ENCODE measurements around the gene CXCL17. TPM values are rescaled to one million over a fixed set of nuclear protein-coding genes. Genes with fewer than 3 reads are reported as not detected.

CXCL17 gene
- total and polyA plus RNA-seq, 2 experiments from 2014 or later: 0.39 TPM; not detected in 1

DNA sequence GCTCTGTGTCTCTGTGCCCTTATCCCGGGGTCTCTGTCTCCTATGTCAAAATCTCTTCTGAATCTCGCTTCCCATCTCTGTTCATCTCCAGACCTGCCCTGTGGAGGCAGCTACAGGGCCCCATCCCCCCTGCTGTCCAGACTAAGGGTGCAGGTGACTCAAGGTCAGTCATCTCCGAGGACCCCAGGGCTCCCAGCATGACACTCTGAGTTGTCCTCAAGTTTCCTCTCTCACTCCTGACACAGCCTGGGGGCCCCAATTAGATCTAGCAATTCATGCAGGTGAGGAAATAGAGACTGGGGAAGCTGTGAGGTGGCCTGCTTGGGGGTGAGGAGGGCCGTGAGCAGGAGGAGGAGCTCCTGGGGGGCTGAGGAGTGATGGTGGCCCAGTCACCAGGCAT lies 50.6 kb downstream of the CXCL17 start:
- H3K4me3 ChIP-seq: no peak overlapping the region
- Mint-ChIP-seq H3K9me3 (no peaks in the 10 kb centered on the region), H3K27ac (no peak overlapping the region), H3K4me1 (peaks cover 26% of the 10 kb centered on the region), H3K27me3 (ENCODE audit: insufficient read depth, low read depth, poor library complexity) (peaks cover 15% of the 10 kb centered on the region), H3K36me3 (ENCODE audit: low read depth) (no peaks in the 10 kb centered on the region; the same call in 2 of the 3 replicates), H3K4me3 (no peak overlapping the region; the same call in 2 of the 3 replicates)
- H3K27me3 ChIP-seq (ENCODE audit: insufficient read depth): peaks cover 15% of the 10 kb centered on the region
- H2AFZ ChIP-seq: no peak overlapping the region
- TF ChIP-seq STAT1 (IDR thresholded peaks at IDR 0.05; ENCODE audit: unreplicated experiment): no peak
- TF ChIP-seq CTCF (conservative IDR thresholded peaks at IDR 0.05; ENCODE audit: low read depth in 2 of 2): no peak
- no peaks in the 10 kb centered on the region for H3K9me2 ChIP-seq (ENCODE audit: insufficient read depth)
- no peaks in the 10 kb centered on the region for H4K20me1 ChIP-seq (replicated peaks; ENCODE audit: insufficient read depth)
- no peaks in the 10 kb centered on the region for H3F3A ChIP-seq (replicated peaks; ENCODE audit: low read depth)
- DNase-seq (ENCODE audit: low spot score) (no peak), ATAC-seq (no peak)
- H3K79me2 ChIP-seq (replicated peaks; ENCODE audit: insufficient read depth): no peaks in the 10 kb centered on the region
- no peaks in the 10 kb centered on the region for H3K36me3 ChIP-seq (ENCODE audit: insufficient read depth)
- H3K4me1 ChIP-seq (ENCODE audit: insufficient read depth): peaks cover 6% of the 10 kb centered on the region
- no peak overlapping the region for H3K4me2 ChIP-seq
- no peak overlapping the region for H3K27ac ChIP-seq (ENCODE audit: low read depth)

- H3K27me3 ChIP-seq (ENCODE audit: insufficient read depth): peaks cover 15% of the 10 kb centered on the region
- Mint-ChIP-seq H3K27me3 (ENCODE audit: insufficient read depth, low read depth, poor library complexity) (peaks cover 17% of the 10 kb centered on the region), H3K4me3 (peak within 1 kb of the TSS; percentile 28; the same call in 1 of the 3 replicates)
Measured at GRCh38 chr19:42389899-42390298, 52.8 kb downstream of the CXCL17 start, which contains the start of gene CNFN. Gene CNFN, minus strand, starts transcription at chr19:42390297. Its CDS starts 1,260 bp downstream, at chr19:42389037.

More at GRCh38 chr19:42389899-42390298, 52.8 kb downstream of the CXCL17 start, which contains the start of gene CNFN:
- Histone ChIP-seq H3F3A (replicated peaks; ENCODE audit: low read depth) (no peaks in the 10 kb centered on the region), H3K4me2 (no peak within 1 kb of the TSS), H4K20me1 (replicated peaks; ENCODE audit: insufficient read depth) (no peaks in the 10 kb centered on the region), H3K27ac (ENCODE audit: low read depth) (no peak within 1 kb of the TSS), H3K4me3 (no peak within 1 kb of the TSS), H3K4me1 (ENCODE audit: insufficient read depth) (no peaks in the 10 kb centered on the region; the same call in 1 of the 2 replicates), H3K36me3 (ENCODE audit: insufficient read depth) (no peaks in the 10 kb centered on the region), H3K79me2 (replicated peaks; ENCODE audit: insufficient read depth) (no peaks in the 10 kb centered on the region), H3K9me2 (ENCODE audit: insufficient read depth) (no peaks in the 10 kb centered on the region), H2AFZ (0 out of 2 replicates have a peak within 1 kb of the TSS, but pooled peaks have one; percentile 23)
- no peak within 1 kb of the TSS for H3K27ac Mint-ChIP-seq
- TF ChIP-seq ETS1 (IDR thresholded peaks at IDR 0.05) (no peak), CTCF (conservative IDR thresholded peaks at IDR 0.05; ENCODE audit: low read depth in 2 of 2) (no peak), JUNB (IDR thresholded peaks at IDR 0.05; ENCODE audit: unreplicated experiment) (no peak), NANOG (IDR thresholded peaks at IDR 0.05; ENCODE audit: borderline replicate concordance) (no peak), ZNF114 (CRISPR knock-in tag; IDR thresholded peaks at IDR 0.05) (no peak), ZNF331 (CRISPR knock-in tag; IDR thresholded peaks at IDR 0.05; ENCODE audit: low read depth) (no peak), EZH2phosphoT487 (IDR thresholded peaks at IDR 0.05; ENCODE audit: unreplicated experiment) (no peak), CREB1 (CRISPR knock-in tag; IDR thresholded peaks at IDR 0.05; ENCODE audit: low read depth) (no peak)
- ATAC-seq (no peak), DNase-seq (ENCODE audit: low spot score) (no peak)
- peaks cover 19% of the 10 kb centered on the region for H3K4me1 Mint-ChIP-seq
- peaks cover 3% of the 10 kb centered on the region; the same call in 1 of the 3 replicates for H3K36me3 Mint-ChIP-seq (ENCODE audit: low read depth)
- no peaks in the 10 kb centered on the region for H3K9me3 Mint-ChIP-seq

Data from GM23338 (cell line).